Type B pancreatic cell (in vitro differentiated cells): ENCODE data around the gene RBM47. TPM values are rescaled to one million over a fixed set of nuclear protein-coding genes. Genes with fewer than 3 reads are reported as not detected.

Experiments
- DNase-seq: peaks from one replicate; pipeline ENCODE4 v3.0.0; 2021; ENCODE audit warnings: mixed read lengths; ENCODE audit not compliant: unreplicated experiment; ENCODE audit errors: extremely low spot score
- H3K27ac Mint-ChIP-seq: 2 replicates; pipeline ENCODE4 v1.8.0; 2021; ENCODE audit warnings: mild to moderate bottlenecking, mixed read lengths
- H3K27me3 Mint-ChIP-seq: 2 replicates; pipeline ENCODE4 v1.8.0; 2021; ENCODE audit warnings: mixed read lengths
- H3K36me3 Mint-ChIP-seq: 2 replicates; pipeline ENCODE4 v1.8.0; 2021; ENCODE audit warnings: mixed read lengths
- H3K4me1 Mint-ChIP-seq: one replicate; pipeline ENCODE4 v1.8.0; 2021; ENCODE audit warnings: mixed read lengths; ENCODE audit not compliant: unreplicated experiment
- H3K4me3 Mint-ChIP-seq: 2 replicates; pipeline ENCODE4 v1.8.0; 2021; ENCODE audit warnings: mild to moderate bottlenecking, mixed read lengths
- H3K9me3 Mint-ChIP-seq: 2 replicates; pipeline ENCODE4 v1.8.0; 2021; ENCODE audit warnings: mixed read lengths
- total RNA-seq: library from RNA; stranded (reverse); gene quantifications from 2 replicates; pipeline ENCODE4 v1.2.1, GENCODE V29; 2021; ENCODE audit warnings: low replicate concordance
- TF ChIP-seq, protein P1 (sequence below): fragments of 200-600 bp; sonication (generic); conservative IDR thresholded peaks from 2 replicates; pipeline ENCODE4 v1.5.0; 2021; ENCODE audit warnings: antibody characterized with exemption, mild to moderate bottlenecking

RBM47 gene
- total RNA-seq, 1 donor from 2014 or later, result 53.5 TPM

DNA sequence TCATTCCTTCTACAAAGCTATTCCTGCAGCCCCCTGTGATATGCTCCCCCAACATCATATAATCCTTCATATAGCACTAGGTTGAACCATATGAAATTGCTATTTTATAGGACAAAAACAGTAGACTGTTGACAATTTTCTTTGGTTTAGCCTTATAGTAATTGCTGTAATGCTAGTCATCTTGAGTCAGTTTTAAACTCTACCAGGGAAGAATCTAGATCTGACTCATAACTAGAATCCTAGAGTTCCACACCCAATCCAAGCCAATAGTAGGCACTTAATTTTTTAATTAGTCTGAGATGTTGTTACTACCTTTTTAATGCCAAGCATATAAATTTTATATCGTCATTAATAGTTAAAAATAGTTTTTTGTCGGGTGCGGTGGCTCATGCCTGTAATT, 157.7 kb downstream of the RBM47 start:
- no peak overlapping the region for H3K4me3 Mint-ChIP-seq
- DNase-seq, result no peak
- H3K27ac Mint-ChIP-seq, result no peak overlapping the region
- H3K27me3 Mint-ChIP-seq, result no peaks in the 10 kb centered on the region
- peaks cover 21% of the 10 kb centered on the region for H3K4me1 Mint-ChIP-seq
- TF ChIP-seq, protein P1, sequence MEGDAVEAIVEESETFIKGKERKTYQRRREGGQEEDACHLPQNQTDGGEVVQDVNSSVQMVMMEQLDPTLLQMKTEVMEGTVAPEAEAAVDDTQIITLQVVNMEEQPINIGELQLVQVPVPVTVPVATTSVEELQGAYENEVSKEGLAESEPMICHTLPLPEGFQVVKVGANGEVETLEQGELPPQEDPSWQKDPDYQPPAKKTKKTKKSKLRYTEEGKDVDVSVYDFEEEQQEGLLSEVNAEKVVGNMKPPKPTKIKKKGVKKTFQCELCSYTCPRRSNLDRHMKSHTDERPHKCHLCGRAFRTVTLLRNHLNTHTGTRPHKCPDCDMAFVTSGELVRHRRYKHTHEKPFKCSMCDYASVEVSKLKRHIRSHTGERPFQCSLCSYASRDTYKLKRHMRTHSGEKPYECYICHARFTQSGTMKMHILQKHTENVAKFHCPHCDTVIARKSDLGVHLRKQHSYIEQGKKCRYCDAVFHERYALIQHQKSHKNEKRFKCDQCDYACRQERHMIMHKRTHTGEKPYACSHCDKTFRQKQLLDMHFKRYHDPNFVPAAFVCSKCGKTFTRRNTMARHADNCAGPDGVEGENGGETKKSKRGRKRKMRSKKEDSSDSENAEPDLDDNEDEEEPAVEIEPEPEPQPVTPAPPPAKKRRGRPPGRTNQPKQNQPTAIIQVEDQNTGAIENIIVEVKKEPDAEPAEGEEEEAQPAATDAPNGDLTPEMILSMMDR, result no peak
- peaks cover 10% of the 10 kb centered on the region for H3K36me3 Mint-ChIP-seq
- peaks cover 6% of the 10 kb centered on the region for H3K9me3 Mint-ChIP-seq

GRCh38 chr4:40466789-40467188, 162.9 kb downstream of the RBM47 start:
- H3K9me3 Mint-ChIP-seq, result no peaks in the 10 kb centered on the region
- H3K36me3 Mint-ChIP-seq, result peaks cover 3% of the 10 kb centered on the region
- DNase-seq, result no peak
- no peak overlapping the region for H3K4me3 Mint-ChIP-seq
- no peaks in the 10 kb centered on the region for H3K27me3 Mint-ChIP-seq
- H3K4me1 Mint-ChIP-seq, result no peaks in the 10 kb centered on the region
- H3K27ac Mint-ChIP-seq, result no peak overlapping the region
- TF ChIP-seq, protein P1, result no peak

DNA sequence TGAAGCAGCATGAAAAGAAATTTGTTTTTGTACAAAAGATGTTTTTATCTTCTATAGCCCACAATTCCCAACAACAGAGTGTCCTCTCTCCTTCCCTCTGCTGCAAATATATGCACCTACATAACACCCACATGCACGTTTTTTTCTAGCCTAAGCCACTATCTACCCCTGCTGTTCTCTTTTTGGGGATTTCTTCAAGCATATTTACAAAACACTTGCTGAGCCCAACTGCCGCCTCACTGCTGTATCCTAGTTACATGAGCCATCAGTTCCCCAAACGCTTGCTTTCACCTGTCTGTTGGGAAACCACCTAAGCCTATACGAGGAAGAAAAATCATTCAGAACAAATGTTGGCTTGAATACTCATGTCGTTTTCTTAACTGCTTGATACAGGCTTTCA, 167.3 kb downstream of the RBM47 start:
- no peaks in the 10 kb centered on the region for H3K27me3 Mint-ChIP-seq
- no peak overlapping the region for H3K4me3 Mint-ChIP-seq
- DNase-seq, result no peak
- TF ChIP-seq, protein P1, result no peak
- no peak overlapping the region for H3K27ac Mint-ChIP-seq
- no peaks in the 10 kb centered on the region for H3K9me3 Mint-ChIP-seq
- H3K4me1 Mint-ChIP-seq, result no peaks in the 10 kb centered on the region
- H3K36me3 Mint-ChIP-seq, result no peaks in the 10 kb centered on the region

- Mint-ChIP-seq H3K27me3 (no peaks in the 10 kb centered on the region), H3K4me1 (no peaks in the 10 kb centered on the region), H3K4me3 (no peak overlapping the region), H3K36me3 (no peaks in the 10 kb centered on the region), H3K27ac (no peak overlapping the region), H3K9me3 (no peaks in the 10 kb centered on the region)
- no peak for DNase-seq
- TF ChIP-seq, protein P1, result no peak
Measured at GRCh38 chr4:40461879-40462278, 167.8 kb downstream of the RBM47 start.

DNA sequence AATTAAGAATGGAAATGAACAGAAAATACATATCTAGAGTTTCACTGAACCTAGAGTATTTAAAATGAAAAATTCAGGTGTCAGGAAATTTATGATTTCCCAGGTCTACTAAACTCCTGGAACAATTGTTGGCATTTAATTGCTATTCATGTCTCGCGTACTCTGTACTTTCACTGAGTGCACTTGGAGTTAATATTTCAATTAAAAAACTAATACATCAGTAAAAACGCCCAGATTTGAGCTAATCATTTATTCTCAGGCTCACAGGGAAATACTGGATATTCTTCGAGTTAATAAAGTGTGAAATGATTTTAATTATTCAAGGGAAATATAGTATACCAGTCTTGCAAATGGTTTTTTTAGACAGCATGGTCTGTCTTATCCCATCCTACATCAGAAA, 168.6 kb downstream of the RBM47 start:
- Mint-ChIP-seq H3K36me3 (no peaks in the 10 kb centered on the region), H3K27ac (no peak overlapping the region), H3K9me3 (no peaks in the 10 kb centered on the region), H3K4me3 (no peak overlapping the region), H3K4me1 (no peaks in the 10 kb centered on the region), H3K27me3 (no peaks in the 10 kb centered on the region)
- no peak for DNase-seq
- TF ChIP-seq, protein P1, result no peak

- Mint-ChIP-seq H3K27me3 (no peaks in the 10 kb centered on the region), H3K4me3 (no peak overlapping the region), H3K27ac (peak overlapping the region; percentile 92), H3K36me3 (no peaks in the 10 kb centered on the region), H3K4me1 (no peaks in the 10 kb centered on the region), H3K9me3 (no peaks in the 10 kb centered on the region)
- TF ChIP-seq, protein P1, result no peak
- no peak for DNase-seq
Measured at GRCh38 chr4:40458683-40459082, 171.0 kb downstream of the RBM47 start.
